ENCODE measurements around the gene PRR13. TPM values are rescaled to one million over a fixed set of nuclear protein-coding genes. Genes with fewer than 3 reads are reported as not detected.

The PRR13 gene
- total and polyA plus RNA-seq, 2 donors (not counting 1 experiment from before 2014, with no cell fraction given) = 108 to 213 TPM

DNA sequence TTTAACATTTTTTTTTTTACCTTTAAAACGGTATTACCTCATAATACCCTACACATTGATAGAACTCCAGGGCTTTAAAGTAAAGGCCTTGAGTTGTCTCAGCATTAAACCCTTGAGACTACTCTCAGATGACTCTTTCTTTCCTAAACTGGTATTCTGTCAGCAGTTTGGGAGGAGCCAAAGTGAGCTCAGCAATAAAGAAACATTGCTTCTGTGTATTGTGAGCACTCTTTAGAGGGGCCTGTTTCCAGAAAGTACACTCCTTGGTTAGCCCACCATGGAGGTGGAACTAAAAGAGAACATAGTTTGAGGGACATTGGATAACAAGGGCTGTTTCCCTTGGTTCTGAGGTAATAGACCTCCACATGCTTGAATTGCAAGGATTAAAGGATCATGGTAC, 37.3 kb downstream of the PRR13 start:
- no peak for TF ChIP-seq EZH2 (IDR thresholded peaks at IDR 0.05; ENCODE audit: borderline replicate concordance, insufficient read depth, low read depth, low read length, poor library complexity, severe bottlenecking)
- TF ChIP-seq, protein P1, sequence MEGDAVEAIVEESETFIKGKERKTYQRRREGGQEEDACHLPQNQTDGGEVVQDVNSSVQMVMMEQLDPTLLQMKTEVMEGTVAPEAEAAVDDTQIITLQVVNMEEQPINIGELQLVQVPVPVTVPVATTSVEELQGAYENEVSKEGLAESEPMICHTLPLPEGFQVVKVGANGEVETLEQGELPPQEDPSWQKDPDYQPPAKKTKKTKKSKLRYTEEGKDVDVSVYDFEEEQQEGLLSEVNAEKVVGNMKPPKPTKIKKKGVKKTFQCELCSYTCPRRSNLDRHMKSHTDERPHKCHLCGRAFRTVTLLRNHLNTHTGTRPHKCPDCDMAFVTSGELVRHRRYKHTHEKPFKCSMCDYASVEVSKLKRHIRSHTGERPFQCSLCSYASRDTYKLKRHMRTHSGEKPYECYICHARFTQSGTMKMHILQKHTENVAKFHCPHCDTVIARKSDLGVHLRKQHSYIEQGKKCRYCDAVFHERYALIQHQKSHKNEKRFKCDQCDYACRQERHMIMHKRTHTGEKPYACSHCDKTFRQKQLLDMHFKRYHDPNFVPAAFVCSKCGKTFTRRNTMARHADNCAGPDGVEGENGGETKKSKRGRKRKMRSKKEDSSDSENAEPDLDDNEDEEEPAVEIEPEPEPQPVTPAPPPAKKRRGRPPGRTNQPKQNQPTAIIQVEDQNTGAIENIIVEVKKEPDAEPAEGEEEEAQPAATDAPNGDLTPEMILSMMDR (IDR thresholded peaks at IDR 0.05) = no peak
- Histone ChIP-seq H3K4me1 (ENCODE audit: control insufficient read depth in 2 of 2, insufficient read depth in 2 of 2, low read length in 2 of 2) (no peaks in the 10 kb centered on the region), H3K4me3 (ENCODE audit: control extremely low read depth in 1 of 5, extremely low read depth in 1 of 5, insufficient read depth in 1 of 5, low read depth in 2 of 5, low read length in 4 of 5) (no peak overlapping the region), H3K27ac (ENCODE audit: low read length in 2 of 2) (peak overlapping the region in 1 of 2 donors; percentile 31), H2AFZ (ENCODE audit: insufficient read depth, low read depth, low read length, poor library complexity, severe bottlenecking) (no peak overlapping the region), H3K27me3 (replicated peaks in 1 of 4; ENCODE audit: control extremely low read depth in 1 of 4, control insufficient read depth in 3 of 4, insufficient read depth in 4 of 4, low read length in 3 of 4) (no peaks in the 10 kb centered on the region), H3K9ac (ENCODE audit: low read length) (no peak overlapping the region), H3K79me2 (ENCODE audit: control insufficient read depth, insufficient read depth, low read length) (peaks cover 12% of the 10 kb centered on the region), H3K9me3 (ENCODE audit: control extremely low read depth in 1 of 3, control insufficient read depth in 2 of 3, insufficient read depth in 1 of 3, low read length in 2 of 3) (no peaks in the 10 kb centered on the region), H3K4me2 (replicated peaks; ENCODE audit: low read depth, low read length, poor library complexity, severe bottlenecking) (no peak overlapping the region), H4K20me1 (ENCODE audit: control insufficient read depth, insufficient read depth, low read length, poor library complexity, severe bottlenecking) (peaks cover 89% of the 10 kb centered on the region), H3K36me3 (replicated peaks in 1 of 2; ENCODE audit: control extremely low read depth in 1 of 2, control insufficient read depth in 1 of 2, extremely low read depth in 1 of 2, insufficient read depth in 2 of 2, low read length in 1 of 2) (peaks cover 6 to 77% of the 10 kb centered on the region in 2 experiments)
- CTCF ChIA-PET = interaction anchor here (1.2 to 3.9 kb wide), 3 partner anchors 15 to 41 kb away, joined by 3 to 22 read pairs (median 3); partner anchors contain the start of gene NPFF
- no peak for ATAC-seq (ENCODE audit: low read depth)
- H3K27ac Mint-ChIP-seq = no peak overlapping the region
- POLR2A ChIA-PET = interaction anchor here (0.6 kb wide), 1 partner anchor 147 kb away, joined by 3 read pairs; the partner anchor contains the start of gene ATF7
- intact Hi-C loops (cut with micrococcal nuclease) = no loop called here
- WGBS (ENCODE audit: insufficient coverage) = no CpG with 5 or more reads among the region's 1 CpG
- DNase-seq = no peak
- no peak overlapping the region for H3K4me3 Mint-ChIP-seq
- peaks cover 7% of the 10 kb centered on the region for H3K4me1 Mint-ChIP-seq
- H3K27me3 Mint-ChIP-seq = no peaks in the 10 kb centered on the region
- H3K9me3 Mint-ChIP-seq (ENCODE audit: insufficient read depth) = no peaks in the 10 kb centered on the region

DNA sequence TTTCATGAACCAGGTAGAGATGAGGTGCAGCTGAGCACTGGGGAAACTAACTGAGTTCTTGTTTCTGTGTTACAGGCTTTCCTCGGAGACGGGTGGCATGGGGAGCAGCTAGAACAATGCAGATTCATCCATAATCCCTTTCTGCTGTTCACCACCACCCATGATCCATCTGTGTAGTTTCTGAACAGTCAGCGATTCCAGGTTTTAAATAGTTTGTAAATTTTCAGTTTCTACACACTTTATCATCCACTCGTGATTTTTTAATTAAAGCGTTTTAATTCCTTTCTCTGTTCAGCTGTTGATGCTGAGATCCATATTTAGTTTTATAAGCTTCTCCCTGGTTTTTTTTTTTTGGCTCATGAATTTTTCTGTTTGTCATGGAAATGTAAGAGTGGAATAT, 37.8 kb downstream of the PRR13 start:
- H3K79me2 ChIP-seq (ENCODE audit: control insufficient read depth, insufficient read depth, low read length) = peaks cover 12% of the 10 kb centered on the region

More for the DNA sequence above, 37.8 kb downstream of the PRR13 start:
- Histone ChIP-seq H3K9me3 (ENCODE audit: control extremely low read depth in 1 of 3, control insufficient read depth in 2 of 3, insufficient read depth in 1 of 3, low read length in 2 of 3) (no peaks in the 10 kb centered on the region), H3K9ac (ENCODE audit: low read length) (no peak overlapping the region), H3K27me3 (replicated peaks in 1 of 4; ENCODE audit: control extremely low read depth in 1 of 4, control insufficient read depth in 3 of 4, insufficient read depth in 4 of 4, low read length in 3 of 4) (no peaks in the 10 kb centered on the region), H2AFZ (ENCODE audit: insufficient read depth, low read depth, low read length, poor library complexity, severe bottlenecking) (no peak overlapping the region), H3K4me3 (ENCODE audit: control extremely low read depth in 1 of 5, extremely low read depth in 1 of 5, insufficient read depth in 1 of 5, low read depth in 2 of 5, low read length in 4 of 5) (no peak overlapping the region), H3K27ac (ENCODE audit: low read length in 2 of 2) (peak overlapping the region in 1 of 2 donors; percentile 31), H3K4me2 (replicated peaks; ENCODE audit: low read depth, low read length, poor library complexity, severe bottlenecking) (no peak overlapping the region), H4K20me1 (ENCODE audit: control insufficient read depth, insufficient read depth, low read length, poor library complexity, severe bottlenecking) (peaks cover 85% of the 10 kb centered on the region), H3K36me3 (replicated peaks in 1 of 2; ENCODE audit: control extremely low read depth in 1 of 2, control insufficient read depth in 1 of 2, extremely low read depth in 1 of 2, insufficient read depth in 2 of 2, low read length in 1 of 2) (peaks cover 2 to 75% of the 10 kb centered on the region in 2 experiments), H3K4me1 (ENCODE audit: control insufficient read depth in 2 of 2, insufficient read depth in 2 of 2, low read length in 2 of 2) (no peaks in the 10 kb centered on the region)
- ATAC-seq (ENCODE audit: low read depth) (no peak), DNase-seq (no peak)
- Mint-ChIP-seq H3K27ac (no peak overlapping the region), H3K4me3 (no peak overlapping the region), H3K27me3 (no peaks in the 10 kb centered on the region), H3K4me1 (peaks cover 7% of the 10 kb centered on the region), H3K9me3 (ENCODE audit: insufficient read depth) (no peaks in the 10 kb centered on the region)
- TF ChIP-seq EZH2 (IDR thresholded peaks at IDR 0.05; ENCODE audit: borderline replicate concordance, insufficient read depth, low read depth, low read length, poor library complexity, severe bottlenecking) = no peak
- TF ChIP-seq, protein P1 (IDR thresholded peaks at IDR 0.05) = no peak
- ChIA-PET CTCF (interaction anchor here (0.6 to 3.9 kb wide), 4 partner anchors 13 to 40 kb away, joined by 3 to 22 read pairs (median 4); partner anchors contain the start of gene NPFF), POLR2A (interaction anchor here (0.6 kb wide), 1 partner anchor 147 kb away, joined by 3 read pairs; the partner anchor contains the start of gene ATF7)
- no CpG with 5 or more reads among the region's 5 CpGs for WGBS (ENCODE audit: insufficient coverage)
- intact Hi-C loops (cut with micrococcal nuclease) = no loop called here
